Common myeloid progenitor, CD34-positive (primary cell): Measurements from ENCODE around the gene CRYZL1.

Experiments used
- CTCF ChIA-PET: fragments of 350-600 bp; sonication (Branson Sonifier 250); formaldehyde crosslinking; loops from one replicate; lab custom pipeline; 2021; ENCODE audit warnings: antibody characterized with exemption; lab: Charles Lee
- POLR2A ChIA-PET: fragments of 350-600 bp; sonication (Branson Sonifier 250); formaldehyde crosslinking; loops from one replicate; lab custom pipeline; 2021; ENCODE audit warnings: antibody characterized with exemption; lab: Charles Lee
- DNase-seq, 3 donors: peaks; one replicate each; pipeline versions ENCODE4 v3.0.0 to v3.0.0-alpha.2; 2013
- H3K27ac ChIP-seq, 2 experiments: 1 replicate in 1 of 2; 2 replicates in 1 of 2; pipeline ENCODE4 v1.7.0; 2013; ENCODE audit warnings: inconsistent platforms in 2 of 2, low read length in 2 of 2, mild to moderate bottlenecking in 2 of 2, low read depth in 1 of 2, moderate library complexity in 1 of 2; ENCODE audit not compliant: severe bottlenecking in 2 of 2, insufficient read depth in 1 of 2, poor library complexity in 1 of 2
- H3K27me3 ChIP-seq, 5 experiments: replicated peaks in 2 of 5; 1 replicate in 3 of 5; 2 replicates in 2 of 5; pipeline versions ENCODE4 v1.6.1 to v1.7.0; 2013; ENCODE audit warnings: low read length in 4 of 5, mild to moderate bottlenecking in 2 of 5, moderate library complexity in 2 of 5, inconsistent platforms in 1 of 5; ENCODE audit not compliant: insufficient read depth in 5 of 5, control insufficient read depth in 4 of 5
- H3K36me3 ChIP-seq, 4 experiments: 1 replicate in 2 of 4; 2 replicates in 2 of 4; pipeline versions ENCODE4 v1.6.1 to v1.7.0; 2013; ENCODE audit warnings: low read length in 3 of 4, control low read depth in 1 of 4, mild to moderate bottlenecking in 1 of 4; ENCODE audit not compliant: control insufficient read depth in 4 of 4, insufficient read depth in 4 of 4
- H3K4me1 ChIP-seq, 4 experiments: 1 replicate in 3 of 4; 2 replicates in 1 of 4; pipeline versions ENCODE4 v1.6.1 to v1.7.1; 2013; ENCODE audit warnings: low read length in 3 of 4, mild to moderate bottlenecking in 3 of 4, control low read depth in 1 of 4, inconsistent platforms in 1 of 4, moderate library complexity in 1 of 4; ENCODE audit not compliant: control insufficient read depth in 4 of 4, insufficient read depth in 4 of 4; ENCODE audit errors: control extremely low read depth in 1 of 4
- H3K4me3 ChIP-seq, 7 experiments: 1 replicate in 4 of 7; 2 replicates in 3 of 7; pipeline versions ENCODE4 v1.5.1 to v1.7.0; 2013; ENCODE audit warnings: mild to moderate bottlenecking in 7 of 7, low read length in 6 of 7, moderate library complexity in 6 of 7, inconsistent platforms in 2 of 7, low read depth in 2 of 7, control low read depth in 1 of 7; ENCODE audit not compliant: insufficient read depth in 4 of 7, control insufficient read depth in 1 of 7; ENCODE audit errors: extremely low read depth in 1 of 7
- H3K9me3 ChIP-seq, 5 experiments: 1 replicate in 4 of 5; 2 replicates in 1 of 5; pipeline versions ENCODE4 v1.6.1 to v1.7.1; 2013; ENCODE audit warnings: low read length in 4 of 5, mild to moderate bottlenecking in 2 of 5, inconsistent platforms in 1 of 5, low read depth in 1 of 5, moderate library complexity in 1 of 5; ENCODE audit not compliant: control insufficient read depth in 4 of 5, insufficient read depth in 2 of 5; ENCODE audit errors: control extremely low read depth in 1 of 5
- WGBS: methylation state at CpG from one replicate; pipeline ENCODE4 v1.1.5; 2013; ENCODE audit not compliant: insufficient coverage; 5-methylcytosine and 5-hydroxymethylcytosine counted together

The CRYZL1 gene

DNA sequence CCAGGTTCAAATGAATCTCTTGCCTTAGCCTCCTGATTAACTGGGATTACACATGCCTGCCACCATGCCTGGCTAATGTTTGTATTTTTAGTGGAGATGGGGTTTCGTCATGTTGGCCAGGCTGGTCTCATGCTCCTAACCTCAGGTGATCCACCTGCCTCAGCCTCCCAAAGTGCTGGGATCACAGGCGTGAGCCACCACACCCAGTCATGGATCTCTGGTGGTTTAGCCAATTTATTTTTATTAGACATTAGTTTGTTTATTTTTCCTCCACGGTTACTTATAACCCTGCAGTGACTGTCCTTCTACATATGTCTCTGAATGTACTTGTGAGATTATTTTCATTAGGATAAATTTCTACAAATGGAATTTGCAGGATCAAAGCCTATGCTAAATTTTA lies 6.0 kb upstream of the CRYZL1 start:
- H3K9me3 ChIP-seq = no peaks in the 10 kb centered on the region
- CTCF ChIA-PET = no interaction called here
- POLR2A ChIA-PET = no interaction called here
- no peak for DNase-seq
- H3K36me3 ChIP-seq = no peaks in the 10 kb centered on the region
- WGBS = 100% methylated on average over 1 of the region's 3 CpGs
- H3K4me1 ChIP-seq = peaks cover 0 to 12% (median 8%) of the 10 kb centered on the region in 4 experiments
- H3K4me3 ChIP-seq = no peak overlapping the region
- H3K27ac ChIP-seq = no peak overlapping the region
- peaks cover 0 to 27% (median 11%) of the 10 kb centered on the region in 5 experiments for H3K27me3 ChIP-seq

GRCh38 chr21:33645730-33646129 lies 4.2 kb upstream of the CRYZL1 start:
- H3K27ac ChIP-seq = no peak overlapping the region
- DNase-seq = no peak
- CTCF ChIA-PET = no interaction called here
- no peak overlapping the region for H3K4me3 ChIP-seq
- H3K4me1 ChIP-seq = peaks cover 6 to 19% (median 14%) of the 10 kb centered on the region in 4 experiments
- no peaks in the 10 kb centered on the region for H3K36me3 ChIP-seq
- H3K27me3 ChIP-seq = peaks cover 0 to 27% (median 11%) of the 10 kb centered on the region in 5 experiments
- 90% methylated on average over 2 of the region's 4 CpGs for WGBS
- H3K9me3 ChIP-seq = no peaks in the 10 kb centered on the region
- POLR2A ChIA-PET = no interaction called here

GRCh38 chr21:33644383-33645074 lies 3.0 kb upstream of the CRYZL1 start:
- CTCF ChIA-PET = no interaction called here
- WGBS = 94% methylated on average over 7 of the region's 11 CpGs

GRCh38 chr21:33643658-33644311 lies 2.2 kb upstream of the CRYZL1 start:
- peaks cover 0 to 27% (median 11%) of the 10 kb centered on the region in 5 experiments for H3K27me3 ChIP-seq
- H3K4me3 ChIP-seq = peak overlapping the region in 6 of 7 experiments; percentile 86 to 97 (median 92)
- ChIA-PET POLR2A (no interaction called here), CTCF (no interaction called here)
- peak in 1 of 3 donors; percentile 16 for DNase-seq
- no peak overlapping the region for H3K27ac ChIP-seq
- no peaks in the 10 kb centered on the region for H3K36me3 ChIP-seq
- H3K4me1 ChIP-seq = peaks cover 11 to 24% (median 18%) of the 10 kb centered on the region in 4 experiments
- no peaks in the 10 kb centered on the region for H3K9me3 ChIP-seq
- 44% methylated on average over 3 of the region's 7 CpGs for WGBS

More at GRCh38 chr21:33644383-33645074, 3.0 kb upstream of the CRYZL1 start:
- peaks cover 0 to 27% (median 11%) of the 10 kb centered on the region in 5 experiments for H3K27me3 ChIP-seq
- H3K36me3 ChIP-seq = no peaks in the 10 kb centered on the region
- no peak overlapping the region for H3K4me3 ChIP-seq
- no peaks in the 10 kb centered on the region for H3K9me3 ChIP-seq
- POLR2A ChIA-PET = no interaction called here
- peaks cover 11 to 26% (median 18%) of the 10 kb centered on the region in 4 experiments for H3K4me1 ChIP-seq
- DNase-seq = no peak
- H3K27ac ChIP-seq = no peak overlapping the region

GRCh38 chr21:33642896-33643657 lies 1.5 kb upstream of the CRYZL1 start:
- no peaks in the 10 kb centered on the region for H3K36me3 ChIP-seq
- POLR2A ChIA-PET = no interaction called here
- under 1% methylated on average over 65 of the region's 78 CpGs for WGBS
- H3K27me3 ChIP-seq = peaks cover 0 to 27% (median 11%) of the 10 kb centered on the region in 5 experiments
- H3K27ac ChIP-seq = no peak overlapping the region
- H3K4me3 ChIP-seq = peak overlapping the region; percentile 60 to 97 (median 92)
- no peaks in the 10 kb centered on the region for H3K9me3 ChIP-seq
- CTCF ChIA-PET = interaction anchor here (0.6 kb wide), 1 partner anchor 252 kb away, joined by 3 read pairs; no protein-coding TSS in a partner anchor
- DNase-seq = peak in 1 of 3 donors; percentile 27
- H3K4me1 ChIP-seq = peaks cover 11 to 24% (median 18%) of the 10 kb centered on the region in 4 experiments

- CTCF ChIA-PET = interaction anchor here (0.6 to 1.1 kb wide), 2 partner anchors 253 to 262 kb away, joined by 3 read pairs; no protein-coding TSS in a partner anchor
These were observed 720 bp upstream of the CRYZL1 start, which contains the start of gene ITSN1 for GRCh38 chr21:33642027-33642895. Gene ITSN1 (plus strand): TSS chr21:33642501. CDS start chr21:33718829, 76,328 bp downstream.

More at GRCh38 chr21:33642027-33642895, 720 bp upstream of the CRYZL1 start, which contains the start of gene ITSN1:
- H3K27me3 ChIP-seq = peaks cover 0 to 27% (median 11%) of the 10 kb centered on the region in 5 experiments
- peak within 1 kb of the TSS; percentile 84 to 94 for H3K27ac ChIP-seq
- 0% methylated on average over 48 of the region's 71 CpGs for whole genome bisulfite sequencing
- H3K36me3 ChIP-seq = no peaks in the 10 kb centered on the region
- H3K9me3 ChIP-seq = no peaks in the 10 kb centered on the region
- H3K4me3 ChIP-seq = peak within 1 kb of the TSS; percentile 60 to 97 (median 92)
- DNase-seq = peak; percentile 99
- H3K4me1 ChIP-seq = peaks cover 11 to 24% (median 18%) of the 10 kb centered on the region in 4 experiments
- POLR2A ChIA-PET = interaction anchor here (0.5 kb wide), 1 partner anchor 281 kb away, joined by 3 read pairs; no protein-coding TSS in a partner anchor
